GM12801 (cell line): ENCODE data around the gene EFCC1.

Experiments used
- CTCF ChIP-seq: IDR thresholded peaks from one replicate; pipeline ENCODE4 v1.5.1; 2011; ENCODE audit warnings: control low read depth; ENCODE audit not compliant: insufficient read length; ENCODE audit errors: extremely low read depth

Gene EFCC1

GRCh38 chr3:128988286-128988685 lies 12.8 kb upstream of the EFCC1 start:
- TF ChIP-seq CTCF, result no peak

GRCh38 chr3:128991355-128991895 lies 9.7 kb upstream of the EFCC1 start:
- TF ChIP-seq CTCF, result no peak

GRCh38 chr3:128992926-128993460 lies 8.1 kb upstream of the EFCC1 start:
- TF ChIP-seq CTCF, result no peak

- TF ChIP-seq CTCF, result no peak
Measured at GRCh38 chr3:128993461-128994172, 7.5 kb upstream of the EFCC1 start, which contains the start of gene CFAP92. TSS of gene CFAP92 (minus strand) at chr3:128994076. CDS start at chr3:128993304, 772 bp downstream.

GRCh38 chr3:128994173-128994512 lies 7.0 kb upstream of the EFCC1 start:
- TF ChIP-seq CTCF, result no peak

GRCh38 chr3:128994581-128995546 lies 6.2 kb upstream of the EFCC1 start:
- no peak for TF ChIP-seq CTCF

- no peak for TF ChIP-seq CTCF
Measured at GRCh38 chr3:128995737-128996136, 5.4 kb upstream of the EFCC1 start.
